GM12875 (cell line): ENCODE data around the gene LGI2.

Source experiments
- H3K4me3 ChIP-seq: one replicate; pipeline ENCODE4 v1.5.1; 2011; ENCODE audit warnings: low read depth, low read length, control low read depth
- CTCF ChIP-seq: IDR thresholded peaks from 2 replicates; pipeline ENCODE4 v1.5.1; 2011; ENCODE audit warnings: low read depth, mild to moderate bottlenecking, control low read depth, inconsistent platforms, low read length, moderate library complexity, borderline replicate concordance; ENCODE audit not compliant: insufficient read depth

LGI2 gene

GRCh38 chr4:25050370-25051078 lies 19.8 kb upstream of the LGI2 start:
- no peak overlapping the region for H3K4me3 ChIP-seq
- no peak for TF ChIP-seq CTCF

GRCh38 chr4:25043548-25043947 lies 12.8 kb upstream of the LGI2 start:
- no peak overlapping the region for H3K4me3 ChIP-seq
- TF ChIP-seq CTCF, result no peak

GRCh38 chr4:25033526-25033925 lies 2.8 kb upstream of the LGI2 start:
- no peak overlapping the region for H3K4me3 ChIP-seq
- no peak for TF ChIP-seq CTCF

GRCh38 chr4:25032126-25032525 lies 1.4 kb upstream of the LGI2 start:
- H3K4me3 ChIP-seq, result no peak overlapping the region
- TF ChIP-seq CTCF, result no peak

GRCh38 chr4:25031077-25031621 lies 403 bp upstream of the LGI2 start:
- no peak overlapping the region for H3K4me3 ChIP-seq
- TF ChIP-seq CTCF, result no peak

GRCh38 chr4:25029479-25030276 lies 1.1 kb downstream of the LGI2 start:
- no peak for TF ChIP-seq CTCF
- no peak overlapping the region for H3K4me3 ChIP-seq

- H3K4me3 ChIP-seq, result no peak overlapping the region
- no peak for TF ChIP-seq CTCF
Measured at GRCh38 chr4:25028851-25029250, 1.9 kb downstream of the LGI2 start.
